Measurements from ENCODE around the gene BTG4.

DNA sequence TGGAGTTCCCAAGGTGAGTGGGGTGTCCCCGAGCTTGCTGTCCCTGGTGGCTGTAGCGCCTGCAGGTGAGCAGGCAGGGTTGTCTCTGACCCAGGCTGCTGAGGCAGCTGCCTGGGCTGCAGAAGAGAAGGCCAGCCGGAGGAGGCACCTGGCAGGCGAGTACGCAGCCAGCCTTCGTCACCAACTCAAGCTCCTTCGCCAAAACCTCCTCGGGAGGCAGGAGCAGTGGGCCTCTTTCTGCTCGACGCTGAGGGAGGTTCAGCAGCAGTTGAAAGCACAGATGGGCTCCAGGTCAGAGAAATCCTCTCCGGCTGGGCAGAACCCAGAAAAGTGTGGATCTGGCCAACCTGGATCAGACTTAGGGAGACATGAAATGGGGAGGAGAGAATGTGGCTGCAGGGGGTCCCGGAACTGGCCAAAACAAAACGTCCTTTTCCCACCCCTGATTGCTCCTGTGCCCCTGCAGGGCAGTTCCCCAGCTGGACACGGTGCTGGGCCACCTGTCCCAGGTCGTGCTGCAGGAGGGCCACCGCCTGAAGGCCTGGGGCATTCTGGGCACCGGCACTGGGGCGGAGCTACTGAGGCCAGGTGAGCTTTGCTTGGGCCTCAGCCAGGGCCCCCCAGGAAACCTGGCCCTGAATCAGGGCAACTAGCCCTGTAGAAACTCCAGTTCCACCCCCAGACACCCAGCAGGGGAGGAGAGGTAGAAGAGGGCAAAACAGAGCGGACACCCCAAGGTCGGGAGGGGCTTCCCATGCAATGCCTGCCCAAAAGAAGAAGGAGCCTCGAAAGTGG lies 56.7 kb downstream of the BTG4 start:
- TF ChIP-seq, protein P1, sequence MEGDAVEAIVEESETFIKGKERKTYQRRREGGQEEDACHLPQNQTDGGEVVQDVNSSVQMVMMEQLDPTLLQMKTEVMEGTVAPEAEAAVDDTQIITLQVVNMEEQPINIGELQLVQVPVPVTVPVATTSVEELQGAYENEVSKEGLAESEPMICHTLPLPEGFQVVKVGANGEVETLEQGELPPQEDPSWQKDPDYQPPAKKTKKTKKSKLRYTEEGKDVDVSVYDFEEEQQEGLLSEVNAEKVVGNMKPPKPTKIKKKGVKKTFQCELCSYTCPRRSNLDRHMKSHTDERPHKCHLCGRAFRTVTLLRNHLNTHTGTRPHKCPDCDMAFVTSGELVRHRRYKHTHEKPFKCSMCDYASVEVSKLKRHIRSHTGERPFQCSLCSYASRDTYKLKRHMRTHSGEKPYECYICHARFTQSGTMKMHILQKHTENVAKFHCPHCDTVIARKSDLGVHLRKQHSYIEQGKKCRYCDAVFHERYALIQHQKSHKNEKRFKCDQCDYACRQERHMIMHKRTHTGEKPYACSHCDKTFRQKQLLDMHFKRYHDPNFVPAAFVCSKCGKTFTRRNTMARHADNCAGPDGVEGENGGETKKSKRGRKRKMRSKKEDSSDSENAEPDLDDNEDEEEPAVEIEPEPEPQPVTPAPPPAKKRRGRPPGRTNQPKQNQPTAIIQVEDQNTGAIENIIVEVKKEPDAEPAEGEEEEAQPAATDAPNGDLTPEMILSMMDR (IDR thresholded peaks at IDR 0.05; ENCODE audit: control extremely low read depth in 1 of 3, insufficient read depth in 1 of 3, low read depth in 1 of 3, low read length in 3 of 3): no peak
- TF ChIP-seq JUN (IDR thresholded peaks at IDR 0.05; ENCODE audit: low read depth, low read length) (no peak), ZNF274 (IDR thresholded peaks at IDR 0.05; ENCODE audit: borderline replicate concordance, extremely low read depth, low read length) (no peak), HDAC6 (IDR thresholded peaks at IDR 0.05; ENCODE audit: low read depth, low read length) (no peak), RXRA (IDR thresholded peaks at IDR 0.05; ENCODE audit: insufficient read depth, low read depth, low read length) (no peak), EZH2 (IDR thresholded peaks at IDR 0.05; ENCODE audit: low read depth, low read length, severe bottlenecking) (no peak), POLR2A (IDR thresholded peaks at IDR 0.05; ENCODE audit: control extremely low read depth in 1 of 2, low read depth in 2 of 2, low read length in 2 of 2) (no peak), TEAD4 (IDR thresholded peaks at IDR 0.05; ENCODE audit: low read depth, low read length) (no peak), CHD2 (IDR thresholded peaks at IDR 0.05; ENCODE audit: low read length) (no peak), ASH2L (IDR thresholded peaks at IDR 0.05; ENCODE audit: low read length) (no peak), CREB1 (IDR thresholded peaks at IDR 0.05) (no peak), USF2 (IDR thresholded peaks at IDR 0.05; ENCODE audit: low read length) (no peak), CHD1 (IDR thresholded peaks at IDR 0.05; ENCODE audit: low read depth, low read length) (no peak)
- TF ChIP-seq, protein P2, sequence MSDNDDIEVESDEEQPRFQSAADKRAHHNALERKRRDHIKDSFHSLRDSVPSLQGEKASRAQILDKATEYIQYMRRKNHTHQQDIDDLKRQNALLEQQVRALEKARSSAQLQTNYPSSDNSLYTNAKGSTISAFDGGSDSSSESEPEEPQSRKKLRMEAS (IDR thresholded peaks at IDR 0.05): no peak

Measured in H1 (cell line).